Liver (tissue), 9 donors: ENCODE results near the gene GATA2. TPM values are rescaled to one million over a fixed set of nuclear protein-coding genes. Genes with fewer than 3 reads are reported as not detected.

Source experiments
- DNase-seq: peaks from one replicate; pipeline ENCODE4 v3.0.0-alpha.2; 2017; ENCODE audit warnings: low spot score
- H3K27ac ChIP-seq, 2 donors: one replicate each; pipeline ENCODE4 v1.7.0; 2013; ENCODE audit warnings: inconsistent platforms in 2 of 2, low read length in 2 of 2, control low read depth in 1 of 2, low read depth in 1 of 2, mild to moderate bottlenecking in 1 of 2
- H3K27me3 ChIP-seq, 4 donors: one replicate each; pipeline versions ENCODE4 v1.6.1 to v1.7.0; 2013; ENCODE audit warnings: low read length in 3 of 4, inconsistent platforms in 1 of 4, mild to moderate bottlenecking in 1 of 4, moderate library complexity in 1 of 4; ENCODE audit not compliant: control insufficient read depth in 4 of 4, insufficient read depth in 4 of 4
- H3K36me3 ChIP-seq, 4 donors: one replicate each; pipeline versions ENCODE4 v1.6.1 to v1.7.0; 2013; ENCODE audit warnings: low read length in 3 of 4, mild to moderate bottlenecking in 3 of 4, low read depth in 1 of 4, moderate library complexity in 1 of 4; ENCODE audit not compliant: control insufficient read depth in 4 of 4, insufficient read depth in 3 of 4
- H3K4me1 ChIP-seq, 4 donors: one replicate each; pipeline versions ENCODE4 v1.6.1 to v1.7.0; 2013; ENCODE audit warnings: low read length in 3 of 4, mild to moderate bottlenecking in 3 of 4, moderate library complexity in 1 of 4; ENCODE audit not compliant: control insufficient read depth in 4 of 4, insufficient read depth in 4 of 4
- H3K4me3 ChIP-seq, 3 donors: one replicate each; pipeline versions ENCODE4 v1.6.1 to v1.7.0; 2013; ENCODE audit warnings: low read length in 3 of 3, control low read depth in 1 of 3, low read depth in 1 of 3, mild to moderate bottlenecking in 1 of 3
- H3K9ac ChIP-seq, 2 donors: one replicate each; pipeline ENCODE4 v1.7.0; 2013; ENCODE audit warnings: low read length in 2 of 2, mild to moderate bottlenecking in 2 of 2, moderate library complexity in 2 of 2, control low read depth in 1 of 2, low read depth in 1 of 2
- H3K9me3 ChIP-seq, 4 donors: one replicate each; pipeline versions ENCODE4 v1.6.1 to v1.7.0; 2013; ENCODE audit warnings: low read length in 3 of 4; ENCODE audit not compliant: control insufficient read depth in 4 of 4
- CTCF ChIP-seq: fragments of 150-350 bp; IDR thresholded peaks from 2 replicates; pipeline ENCODE4 v1.5.1; 2017; ENCODE audit warnings: improper control_type of control experiment, low read depth, low read length; ENCODE audit not compliant: missing input control
- EGR1 ChIP-seq, 2 donors: IDR thresholded peaks; 2 replicates each; pipeline ENCODE4 v1.6.1; 2016 to 2018; ENCODE audit warnings: antibody characterized with exemption in 2 of 2, low read depth in 2 of 2
- FOXA1 ChIP-seq: IDR thresholded peaks from 2 replicates; pipeline ENCODE4 v1.6.1; 2016; ENCODE audit warnings: antibody characterized with exemption
- FOXA2 ChIP-seq: IDR thresholded peaks from 2 replicates; pipeline ENCODE4 v1.6.1; 2016; ENCODE audit warnings: antibody characterized with exemption
- GABPA ChIP-seq, 2 donors: IDR thresholded peaks in 1 of 2; conservative IDR thresholded peaks in 1 of 2; 2 replicates each; pipeline ENCODE4 v1.6.1; 2016; ENCODE audit warnings: antibody characterized with exemption in 2 of 2, mild to moderate bottlenecking in 1 of 2, moderate library complexity in 1 of 2
- HNF4A ChIP-seq, 2 donors: conservative IDR thresholded peaks; 2 replicates each; pipeline ENCODE4 v1.6.1; 2016; ENCODE audit warnings: antibody characterized with exemption in 2 of 2, mild to moderate bottlenecking in 2 of 2
- HNF4G ChIP-seq: IDR thresholded peaks from 2 replicates; pipeline ENCODE4 v1.6.1; 2016; ENCODE audit warnings: antibody characterized with exemption
- JUND ChIP-seq, 2 donors: IDR thresholded peaks; 2 replicates each; pipeline ENCODE4 v1.6.1; 2016; ENCODE audit warnings: antibody characterized with exemption in 2 of 2
- MAX ChIP-seq: IDR thresholded peaks from 2 replicates; pipeline ENCODE4 v1.6.1; 2016; ENCODE audit warnings: antibody characterized with exemption
- NR2F2 ChIP-seq: IDR thresholded peaks from 2 replicates; pipeline ENCODE4 v1.6.1; 2016; ENCODE audit warnings: antibody characterized with exemption
- RAD21 ChIP-seq, 2 donors: IDR thresholded peaks; 2 replicates each; pipeline ENCODE4 v1.6.1; 2016; ENCODE audit warnings: antibody characterized with exemption in 2 of 2, mild to moderate bottlenecking in 2 of 2
- RXRA ChIP-seq, 2 donors: IDR thresholded peaks; 2 replicates each; pipeline ENCODE4 v1.6.1; 2017 to 2018; ENCODE audit warnings: antibody characterized with exemption in 2 of 2, mild to moderate bottlenecking in 1 of 2
- SP1 ChIP-seq: IDR thresholded peaks from 2 replicates; pipeline ENCODE4 v1.6.1; 2018; ENCODE audit warnings: antibody characterized with exemption, mild to moderate bottlenecking
- TAF1 ChIP-seq: conservative IDR thresholded peaks from 2 replicates; pipeline ENCODE4 v1.6.1; 2016; ENCODE audit warnings: antibody characterized with exemption, mild to moderate bottlenecking
- YY1 ChIP-seq: IDR thresholded peaks from 2 replicates; pipeline ENCODE4 v1.6.1; 2016; ENCODE audit warnings: antibody characterized with exemption, mild to moderate bottlenecking
- WGBS: extraction: QIAGEN DNeasy Blood & Tissue Kit; methylation state at CpG from one replicate; pipeline ENCODE4 v1.1.7; 2013; 5-methylcytosine and 5-hydroxymethylcytosine counted together
- polyA plus RNA-seq, 2 donors: library from polyadenylated mRNA; stranded (reverse) in 1 of 2; unstranded in 1 of 2; fragments of 200-250 nt in 1 of 2; fragments of >200 nt in 1 of 2; fragmentation: Nextera tagmentation in 1 of 2; extraction: Ambion mirVana in 1 of 2; gene quantifications; one replicate each; pipeline versions ENCODE4 v1.2.1 to v1.2.3, GENCODE V29; 2013 to 2015
- total RNA-seq, 2 donors: library from RNA; depleted of rRNA; stranded (reverse); fragments of >200 nt; gene quantifications; one replicate each; pipeline ENCODE4 v1.2.3, GENCODE V29; 2014
- TF ChIP-seq, protein P1 (sequence below): IDR thresholded peaks from 2 replicates; pipeline ENCODE4 v1.6.1; 2016; ENCODE audit warnings: antibody characterized with exemption, mild to moderate bottlenecking
- TF ChIP-seq, protein P2 (sequence below): IDR thresholded peaks from 2 replicates; pipeline ENCODE4 v1.6.1; 2016; ENCODE audit warnings: antibody characterized with exemption
- TF ChIP-seq, protein P3 (sequence below): IDR thresholded peaks from 2 replicates; pipeline ENCODE4 v1.6.1; 2016; ENCODE audit warnings: antibody characterized with exemption
- donor health status: healthy.
- donor health status: healthy.
- donor health status: healthy.
- donor health status: healthy.
- donor health status: healthy.

GATA2 gene
- total and polyA plus RNA-seq, 4 donors, result 0.25 to 2.8 (median 0.54) TPM

DNA sequence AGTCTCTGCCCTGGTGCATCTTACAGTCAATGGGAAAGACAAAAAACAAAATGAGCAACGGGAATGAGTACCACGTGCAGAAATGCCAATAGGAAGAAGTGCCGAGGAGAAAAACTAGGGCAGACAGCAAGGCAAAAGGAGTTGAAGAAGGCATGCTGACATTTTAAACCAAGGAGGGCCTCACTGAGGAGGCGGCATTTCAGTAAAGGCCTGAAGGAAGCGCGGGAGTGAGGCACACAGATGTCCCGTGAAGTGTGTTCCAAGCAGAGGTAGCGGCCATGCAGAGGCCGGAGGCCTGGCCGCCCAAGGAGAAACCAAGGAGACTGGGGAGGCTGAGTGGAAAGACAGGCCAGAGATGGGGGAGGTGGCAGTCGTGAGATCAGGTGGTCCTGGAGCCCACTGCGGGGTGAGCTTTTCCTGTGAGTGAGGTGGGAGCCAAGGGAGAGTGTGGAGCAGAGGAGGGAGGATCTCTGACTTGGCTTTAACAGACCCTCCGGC lies 61.1 kb downstream of the GATA2 start:
- 74% methylated on average over 13 of the region's 13 CpGs for WGBS
- DNase-seq, result no peak
- Histone ChIP-seq H3K27me3 (peaks cover 0 to 11% (median 3%) of the 10 kb centered on the region in 4 donors), H3K9me3 (no peaks in the 10 kb centered on the region), H3K9ac (no peak overlapping the region), H3K36me3 (no peaks in the 10 kb centered on the region), H3K4me1 (peaks cover 0 to 13% (median 2%) of the 10 kb centered on the region in 4 donors), H3K4me3 (no peak overlapping the region), H3K27ac (no peak overlapping the region)
- TF ChIP-seq, protein P1, sequence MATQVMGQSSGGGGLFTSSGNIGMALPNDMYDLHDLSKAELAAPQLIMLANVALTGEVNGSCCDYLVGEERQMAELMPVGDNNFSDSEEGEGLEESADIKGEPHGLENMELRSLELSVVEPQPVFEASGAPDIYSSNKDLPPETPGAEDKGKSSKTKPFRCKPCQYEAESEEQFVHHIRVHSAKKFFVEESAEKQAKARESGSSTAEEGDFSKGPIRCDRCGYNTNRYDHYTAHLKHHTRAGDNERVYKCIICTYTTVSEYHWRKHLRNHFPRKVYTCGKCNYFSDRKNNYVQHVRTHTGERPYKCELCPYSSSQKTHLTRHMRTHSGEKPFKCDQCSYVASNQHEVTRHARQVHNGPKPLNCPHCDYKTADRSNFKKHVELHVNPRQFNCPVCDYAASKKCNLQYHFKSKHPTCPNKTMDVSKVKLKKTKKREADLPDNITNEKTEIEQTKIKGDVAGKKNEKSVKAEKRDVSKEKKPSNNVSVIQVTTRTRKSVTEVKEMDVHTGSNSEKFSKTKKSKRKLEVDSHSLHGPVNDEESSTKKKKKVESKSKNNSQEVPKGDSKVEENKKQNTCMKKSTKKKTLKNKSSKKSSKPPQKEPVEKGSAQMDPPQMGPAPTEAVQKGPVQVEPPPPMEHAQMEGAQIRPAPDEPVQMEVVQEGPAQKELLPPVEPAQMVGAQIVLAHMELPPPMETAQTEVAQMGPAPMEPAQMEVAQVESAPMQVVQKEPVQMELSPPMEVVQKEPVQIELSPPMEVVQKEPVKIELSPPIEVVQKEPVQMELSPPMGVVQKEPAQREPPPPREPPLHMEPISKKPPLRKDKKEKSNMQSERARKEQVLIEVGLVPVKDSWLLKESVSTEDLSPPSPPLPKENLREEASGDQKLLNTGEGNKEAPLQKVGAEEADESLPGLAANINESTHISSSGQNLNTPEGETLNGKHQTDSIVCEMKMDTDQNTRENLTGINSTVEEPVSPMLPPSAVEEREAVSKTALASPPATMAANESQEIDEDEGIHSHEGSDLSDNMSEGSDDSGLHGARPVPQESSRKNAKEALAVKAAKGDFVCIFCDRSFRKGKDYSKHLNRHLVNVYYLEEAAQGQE, result no peak
- no peak for TF ChIP-seq SP1
- TF ChIP-seq CTCF, result no peak
- TF ChIP-seq, protein P2, sequence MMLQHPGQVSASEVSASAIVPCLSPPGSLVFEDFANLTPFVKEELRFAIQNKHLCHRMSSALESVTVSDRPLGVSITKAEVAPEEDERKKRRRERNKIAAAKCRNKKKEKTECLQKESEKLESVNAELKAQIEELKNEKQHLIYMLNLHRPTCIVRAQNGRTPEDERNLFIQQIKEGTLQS, result no peak
- no peak for TF ChIP-seq TAF1
- no peak for TF ChIP-seq FOXA2
- TF ChIP-seq FOXA1, result no peak
- TF ChIP-seq NR2F2, result no peak
- no peak for TF ChIP-seq YY1
- no peak for TF ChIP-seq EGR1 (IDR thresholded peaks at IDR 0.05; ENCODE audit: low read depth in 2 of 2)
- TF ChIP-seq, protein P3, sequence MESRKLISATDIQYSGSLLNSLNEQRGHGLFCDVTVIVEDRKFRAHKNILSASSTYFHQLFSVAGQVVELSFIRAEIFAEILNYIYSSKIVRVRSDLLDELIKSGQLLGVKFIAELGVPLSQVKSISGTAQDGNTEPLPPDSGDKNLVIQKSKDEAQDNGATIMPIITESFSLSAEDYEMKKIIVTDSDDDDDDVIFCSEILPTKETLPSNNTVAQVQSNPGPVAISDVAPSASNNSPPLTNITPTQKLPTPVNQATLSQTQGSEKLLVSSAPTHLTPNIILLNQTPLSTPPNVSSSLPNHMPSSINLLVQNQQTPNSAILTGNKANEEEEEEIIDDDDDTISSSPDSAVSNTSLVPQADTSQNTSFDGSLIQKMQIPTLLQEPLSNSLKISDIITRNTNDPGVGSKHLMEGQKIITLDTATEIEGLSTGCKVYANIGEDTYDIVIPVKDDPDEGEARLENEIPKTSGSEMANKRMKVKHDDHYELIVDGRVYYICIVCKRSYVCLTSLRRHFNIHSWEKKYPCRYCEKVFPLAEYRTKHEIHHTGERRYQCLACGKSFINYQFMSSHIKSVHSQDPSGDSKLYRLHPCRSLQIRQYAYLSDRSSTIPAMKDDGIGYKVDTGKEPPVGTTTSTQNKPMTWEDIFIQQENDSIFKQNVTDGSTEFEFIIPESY, result no peak
- no peak for TF ChIP-seq HNF4G
- TF ChIP-seq HNF4A (conservative IDR thresholded peaks at IDR 0.05), result no peak
- no peak for TF ChIP-seq RAD21 (IDR thresholded peaks at IDR 0.05)
- no peak for TF ChIP-seq JUND (IDR thresholded peaks at IDR 0.05)
- TF ChIP-seq RXRA (IDR thresholded peaks at IDR 0.05), result no peak
- TF ChIP-seq GABPA (IDR thresholded peaks at IDR 0.05 in 1 of 2, conservative IDR thresholded peaks at IDR 0.05 in 1 of 2), result no peak
- no peak for TF ChIP-seq MAX
